Measurements from ENCODE around the gene MSLN. TPM values are rescaled to one million over a fixed set of nuclear protein-coding genes. Genes with fewer than 3 reads are reported as not detected.
A peak's percentile ranks its signal among the peaks of the same experiment; 100 is the strongest.
"Not testable (repeated sequence)": the region's sequence is repeated elsewhere in the genome, so short reads cannot be mapped to it uniquely, and the experiment has no call there.

The MSLN gene
- total RNA-seq, 1 donor from 2014 or later: 5.0 TPM

GRCh38 chr16:739560-740458 is 20.7 kb upstream of the MSLN start:
- Mint-ChIP-seq H3K4me3 (peak overlapping the region; percentile 79), H3K27me3 (ENCODE audit: low read depth) (no peaks in the 10 kb centered on the region), H3K27ac (no peak overlapping the region), H3K4me1 (peaks cover 9% of the 10 kb centered on the region), H3K9me3 (no peaks in the 10 kb centered on the region), H3K36me3 (peaks cover 10% of the 10 kb centered on the region)
- TF ChIP-seq, protein P1, sequence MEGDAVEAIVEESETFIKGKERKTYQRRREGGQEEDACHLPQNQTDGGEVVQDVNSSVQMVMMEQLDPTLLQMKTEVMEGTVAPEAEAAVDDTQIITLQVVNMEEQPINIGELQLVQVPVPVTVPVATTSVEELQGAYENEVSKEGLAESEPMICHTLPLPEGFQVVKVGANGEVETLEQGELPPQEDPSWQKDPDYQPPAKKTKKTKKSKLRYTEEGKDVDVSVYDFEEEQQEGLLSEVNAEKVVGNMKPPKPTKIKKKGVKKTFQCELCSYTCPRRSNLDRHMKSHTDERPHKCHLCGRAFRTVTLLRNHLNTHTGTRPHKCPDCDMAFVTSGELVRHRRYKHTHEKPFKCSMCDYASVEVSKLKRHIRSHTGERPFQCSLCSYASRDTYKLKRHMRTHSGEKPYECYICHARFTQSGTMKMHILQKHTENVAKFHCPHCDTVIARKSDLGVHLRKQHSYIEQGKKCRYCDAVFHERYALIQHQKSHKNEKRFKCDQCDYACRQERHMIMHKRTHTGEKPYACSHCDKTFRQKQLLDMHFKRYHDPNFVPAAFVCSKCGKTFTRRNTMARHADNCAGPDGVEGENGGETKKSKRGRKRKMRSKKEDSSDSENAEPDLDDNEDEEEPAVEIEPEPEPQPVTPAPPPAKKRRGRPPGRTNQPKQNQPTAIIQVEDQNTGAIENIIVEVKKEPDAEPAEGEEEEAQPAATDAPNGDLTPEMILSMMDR (IDR thresholded peaks at IDR 0.05; ENCODE audit: unreplicated experiment): no peak
- DNase-seq (ENCODE audit: low spot score in 2 of 2, unreplicated experiment in 2 of 2): no peak

DNA sequence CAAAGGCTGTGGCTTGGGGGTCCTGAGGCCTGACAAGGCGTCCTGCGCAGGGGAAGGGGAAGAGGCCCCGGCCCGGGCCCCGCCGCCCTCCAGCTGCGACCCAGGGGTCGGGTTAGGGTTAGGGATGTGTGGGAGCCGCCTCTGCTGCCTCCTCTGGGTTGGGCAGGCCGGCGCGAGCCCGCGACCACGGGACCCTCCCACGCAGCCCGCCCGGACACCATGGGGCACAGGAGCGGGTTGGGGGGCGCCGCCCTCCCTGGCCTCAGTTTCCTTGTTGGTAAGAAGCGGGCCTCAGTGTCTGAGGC is 20.1 kb upstream of the MSLN start:
- Mint-ChIP-seq H3K36me3 (peaks cover 6% of the 10 kb centered on the region), H3K4me1 (peaks cover 9% of the 10 kb centered on the region), H3K27me3 (ENCODE audit: low read depth) (no peaks in the 10 kb centered on the region), H3K27ac (no peak overlapping the region), H3K9me3 (no peaks in the 10 kb centered on the region), H3K4me3 (peak overlapping the region; percentile 79)
- no peak for DNase-seq (ENCODE audit: low spot score in 2 of 2, unreplicated experiment in 2 of 2)
- TF ChIP-seq, protein P1 (IDR thresholded peaks at IDR 0.05; ENCODE audit: unreplicated experiment): no peak

DNA sequence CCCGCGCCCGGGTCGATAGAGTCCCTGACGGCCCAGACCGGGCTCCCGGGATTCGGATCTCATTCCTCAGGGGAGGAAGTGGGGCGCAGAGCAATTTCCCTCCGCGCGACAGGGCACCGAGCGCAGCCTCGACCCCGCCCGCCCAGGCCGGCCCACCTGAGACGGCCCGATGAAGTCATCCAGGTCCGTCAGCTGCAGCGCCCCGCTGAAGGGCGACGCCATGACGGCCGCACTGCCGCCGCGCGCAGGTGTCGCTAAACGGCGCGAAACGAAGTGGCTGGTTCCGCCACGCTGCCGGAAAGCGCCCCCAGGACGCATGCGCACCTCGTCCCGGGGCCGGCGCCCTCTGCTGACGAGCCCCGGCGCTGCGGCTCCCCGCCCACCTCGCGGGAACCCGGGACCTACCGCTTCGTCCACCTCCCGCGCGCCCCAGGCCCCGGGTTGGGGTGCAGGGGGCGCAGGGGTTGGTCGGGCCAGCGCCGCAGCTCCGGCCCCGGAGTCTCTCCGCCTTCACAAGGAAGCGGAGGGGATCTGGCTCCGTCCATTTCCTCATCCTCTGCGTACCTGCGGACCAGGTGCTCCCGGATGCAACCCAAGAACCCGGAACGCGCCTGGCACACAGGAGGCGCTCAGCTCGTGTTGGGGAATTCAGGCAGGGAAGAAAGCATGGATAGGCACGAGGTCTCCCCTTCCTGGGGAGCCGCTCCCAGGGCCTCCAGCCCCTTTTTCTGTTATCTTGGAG is 19.6 kb upstream of the MSLN start, which contains the start of gene CIAO3:
Gene CIAO3, minus strand, starts transcription at position 234 of the 742 bp plus-strand sequence. Its CDS starts 12 bp downstream, at position 222.
- Mint-ChIP-seq H3K9me3 (no peaks in the 10 kb centered on the region), H3K27me3 (ENCODE audit: low read depth) (no peaks in the 10 kb centered on the region), H3K27ac (peak within 1 kb of the TSS; percentile 80), H3K36me3 (peaks cover 5% of the 10 kb centered on the region), H3K4me3 (peak within 1 kb of the TSS; percentile 79), H3K4me1 (peaks cover 9% of the 10 kb centered on the region)
- peak; percentile 94 to 99 for DNase-seq (ENCODE audit: low spot score in 2 of 2, unreplicated experiment in 2 of 2)
- TF ChIP-seq, protein P1 (IDR thresholded peaks at IDR 0.05; ENCODE audit: unreplicated experiment): peak; percentile 93

DNA sequence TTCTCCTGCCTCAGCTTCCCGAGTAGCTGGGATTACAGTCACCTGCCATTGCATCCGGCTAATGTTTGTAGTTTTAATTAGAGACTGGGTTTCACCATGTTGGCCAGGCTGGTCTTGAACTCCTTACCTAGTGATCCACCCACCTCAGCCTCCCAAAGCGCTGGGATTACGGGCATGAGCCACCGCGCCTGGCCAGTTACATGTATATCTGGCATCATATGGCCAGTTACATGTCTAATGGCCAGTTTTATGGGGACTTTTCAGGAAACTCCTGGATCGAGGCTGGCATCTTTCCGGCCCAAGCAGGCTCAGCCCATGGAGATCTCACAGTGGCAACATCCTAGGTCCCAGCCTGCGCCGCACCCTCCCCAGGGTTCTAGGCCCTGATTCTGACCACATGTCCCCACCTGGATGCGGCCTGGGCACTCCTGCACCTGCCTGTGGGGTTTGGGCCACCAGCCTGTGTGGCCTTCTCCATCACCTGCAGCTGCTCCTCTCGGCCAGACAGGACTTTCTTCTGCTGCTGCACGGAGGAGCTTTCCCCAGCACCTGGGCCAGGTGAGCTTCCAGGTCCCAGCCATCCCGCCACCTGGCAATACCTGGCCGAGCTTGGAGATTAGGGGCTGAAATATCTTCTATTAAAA is 18.4 kb upstream of the MSLN start:
- Mint-ChIP-seq H3K4me1 (peaks cover 9% of the 10 kb centered on the region), H3K27ac (no peak overlapping the region), H3K27me3 (ENCODE audit: low read depth) (no peaks in the 10 kb centered on the region), H3K4me3 (peak overlapping the region; percentile 79), H3K9me3 (no peaks in the 10 kb centered on the region), H3K36me3 (peaks cover 5% of the 10 kb centered on the region)
- no peak for DNase-seq (ENCODE audit: low spot score in 2 of 2, unreplicated experiment in 2 of 2)
- TF ChIP-seq, protein P1 (IDR thresholded peaks at IDR 0.05; ENCODE audit: unreplicated experiment): no peak

DNA sequence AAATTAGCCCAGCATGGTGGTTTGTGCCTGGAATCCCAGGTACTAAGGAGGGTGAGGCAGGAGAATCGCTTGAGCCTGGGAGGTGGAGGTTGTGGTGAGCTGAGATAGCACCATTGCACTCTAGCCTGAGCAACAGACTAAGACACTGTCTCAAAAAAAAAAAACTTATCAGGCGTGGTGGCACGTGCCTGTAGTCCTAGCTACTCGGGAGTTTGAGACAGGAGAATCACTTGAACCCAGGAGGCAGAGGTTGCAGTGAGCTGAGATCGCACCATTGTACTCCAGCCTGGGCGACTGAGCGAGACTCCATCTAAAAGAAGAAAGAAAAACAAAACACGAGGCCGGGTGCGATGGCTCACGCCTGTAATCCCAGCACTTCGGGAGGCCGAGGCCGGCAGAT is 17.6 kb upstream of the MSLN start:
- DNase-seq (ENCODE audit: low spot score in 2 of 2, unreplicated experiment in 2 of 2); H3K4me3 Mint-ChIP-seq; H3K27me3 Mint-ChIP-seq (ENCODE audit: low read depth); H3K27ac Mint-ChIP-seq; H3K9me3 Mint-ChIP-seq; H3K36me3 Mint-ChIP-seq; H3K4me1 Mint-ChIP-seq: not testable (repeated sequence)

Measured in mesothelial cell of epicardium (in vitro differentiated cells).